Measurements from ENCODE around the gene GPR12.
A peak's percentile ranks its signal among the peaks of the same experiment; 100 is the strongest.

The GPR12 gene

GRCh38 chr13:26722321-26722720, 38.3 kb downstream of the GPR12 start:
- DNase-seq = no peak
- TF ChIP-seq GATA1 (IDR thresholded peaks at IDR 0.05; ENCODE audit: low read depth, low read length) (no peak), POLR2A (IDR thresholded peaks at IDR 0.05; ENCODE audit: low read length) (no peak)

DNA sequence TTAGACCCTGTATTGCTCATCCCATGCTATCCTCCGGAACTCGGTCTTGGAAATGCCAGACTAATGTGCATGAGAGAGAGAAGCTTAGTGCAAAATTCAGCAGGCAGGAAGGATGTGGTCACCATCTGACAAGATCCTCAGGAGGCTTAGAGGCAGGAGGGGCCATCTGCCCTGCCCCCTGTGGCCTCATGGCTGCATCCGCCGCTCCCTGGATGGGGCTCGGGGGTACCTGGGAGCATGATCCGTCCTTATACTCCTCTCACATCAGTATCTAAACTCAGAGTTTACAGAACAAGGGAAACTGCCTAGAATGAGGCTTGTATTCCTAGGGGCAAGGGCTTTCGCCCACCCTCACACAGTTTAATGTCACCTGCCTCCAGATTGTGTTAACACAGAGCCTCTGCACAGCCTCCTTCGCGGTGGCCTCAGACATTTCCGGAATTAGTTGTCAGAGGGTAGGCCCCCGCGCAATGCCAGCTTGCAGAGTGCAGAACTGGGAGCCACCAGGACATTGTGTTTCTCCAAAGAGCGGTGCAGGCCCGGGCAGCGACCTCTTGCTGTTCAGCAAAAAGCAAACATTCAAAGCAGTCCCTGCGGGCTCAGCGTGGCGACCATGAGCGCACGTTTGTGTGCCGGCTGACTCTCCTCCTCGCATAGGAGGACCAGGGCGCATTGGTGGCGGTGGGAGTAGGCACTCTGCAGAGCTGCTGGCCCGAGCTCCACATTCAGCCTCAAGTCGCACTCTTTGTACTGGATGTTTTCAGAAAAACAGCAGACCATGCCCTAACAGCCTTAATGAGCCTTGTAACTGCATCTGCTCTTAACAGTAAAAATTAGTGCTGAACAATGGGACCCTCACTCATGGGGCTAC, 39.1 kb downstream of the GPR12 start:
- DNase-seq = no peak
- TF ChIP-seq GATA1 (IDR thresholded peaks at IDR 0.05; ENCODE audit: low read depth, low read length) (no peak), POLR2A (IDR thresholded peaks at IDR 0.05; ENCODE audit: low read length) (no peak)

DNA sequence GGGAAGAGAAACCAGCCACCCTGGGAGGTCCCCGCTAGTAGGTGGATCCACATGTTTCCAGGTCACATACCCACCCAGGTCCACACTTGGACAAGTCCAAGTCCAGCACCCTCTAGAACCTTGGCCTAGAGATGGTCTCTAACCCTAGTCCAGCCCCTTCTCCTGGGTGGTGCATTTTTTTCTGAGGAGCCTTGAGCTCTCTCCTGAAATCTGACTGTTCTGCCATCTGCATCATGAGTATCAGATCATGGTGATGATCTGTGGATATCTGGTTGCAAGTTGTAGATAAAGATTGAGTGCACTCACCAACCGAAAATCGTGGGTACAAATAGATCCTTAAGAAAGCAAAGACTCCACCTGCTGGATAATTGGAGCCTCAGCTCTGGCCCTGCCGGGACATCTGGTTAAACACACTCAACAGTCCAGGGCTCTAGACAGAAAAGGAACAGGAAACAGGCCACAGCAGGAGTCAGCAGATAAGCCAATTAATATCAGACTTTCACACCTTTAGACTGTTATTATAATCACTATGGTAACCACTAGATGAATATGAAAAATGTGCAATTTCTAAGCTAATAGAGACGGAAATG, 41.1 kb downstream of the GPR12 start:
- TF ChIP-seq GATA1 (IDR thresholded peaks at IDR 0.05; ENCODE audit: low read depth, low read length) (no peak), POLR2A (IDR thresholded peaks at IDR 0.05; ENCODE audit: low read length) (no peak)
- peak in 1 of 2 experiments; percentile 54 for DNase-seq

GRCh38 chr13:26718872-26719271, 41.7 kb downstream of the GPR12 start:
- DNase-seq = no peak
- TF ChIP-seq POLR2A (IDR thresholded peaks at IDR 0.05; ENCODE audit: low read length) (no peak), GATA1 (IDR thresholded peaks at IDR 0.05; ENCODE audit: low read depth, low read length) (no peak)

- TF ChIP-seq POLR2A (IDR thresholded peaks at IDR 0.05; ENCODE audit: low read length) (no peak), GATA1 (IDR thresholded peaks at IDR 0.05; ENCODE audit: low read depth, low read length) (no peak)
- DNase-seq = no peak
These were observed 42.4 kb downstream of the GPR12 start for GRCh38 chr13:26718146-26718545.

DNA sequence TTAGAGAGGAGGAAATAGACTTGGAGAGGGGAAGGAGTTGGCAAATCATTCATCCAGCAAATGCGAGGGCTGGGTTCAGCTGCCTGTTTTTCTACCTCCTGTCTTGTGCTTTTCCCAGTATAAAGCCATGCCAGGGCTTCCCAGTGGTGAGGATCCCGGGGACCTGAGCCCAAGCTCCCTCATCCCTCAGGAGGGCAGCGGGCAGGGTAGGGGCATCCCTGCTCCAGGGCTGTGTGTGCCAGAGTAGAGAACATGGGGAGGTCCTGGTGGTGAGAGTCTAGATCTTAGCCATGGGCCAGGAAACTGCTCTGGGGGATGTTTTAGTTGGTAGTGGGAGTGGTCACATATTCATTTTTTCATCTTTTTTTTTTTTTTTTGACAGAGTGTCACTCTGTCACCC, 43.6 kb downstream of the GPR12 start:
- TF ChIP-seq POLR2A (IDR thresholded peaks at IDR 0.05; ENCODE audit: low read length) (no peak), GATA1 (IDR thresholded peaks at IDR 0.05; ENCODE audit: low read depth, low read length) (no peak)

GRCh38 chr13:26713341-26713740, 47.2 kb downstream of the GPR12 start:
- no peak for TF ChIP-seq GATA1 (IDR thresholded peaks at IDR 0.05; ENCODE audit: low read depth, low read length)
- no peak for TF ChIP-seq POLR2A (IDR thresholded peaks at IDR 0.05; ENCODE audit: low read length)
- DNase-seq = no peak

More for the DNA sequence above, 43.6 kb downstream of the GPR12 start:
- DNase-seq = no peak

GRCh38 chr13:26711211-26711610, 49.4 kb downstream of the GPR12 start:
- TF ChIP-seq POLR2A (IDR thresholded peaks at IDR 0.05; ENCODE audit: low read length) = no peak
- no peak for TF ChIP-seq GATA1 (IDR thresholded peaks at IDR 0.05; ENCODE audit: low read depth, low read length)
- DNase-seq = no peak

DNA sequence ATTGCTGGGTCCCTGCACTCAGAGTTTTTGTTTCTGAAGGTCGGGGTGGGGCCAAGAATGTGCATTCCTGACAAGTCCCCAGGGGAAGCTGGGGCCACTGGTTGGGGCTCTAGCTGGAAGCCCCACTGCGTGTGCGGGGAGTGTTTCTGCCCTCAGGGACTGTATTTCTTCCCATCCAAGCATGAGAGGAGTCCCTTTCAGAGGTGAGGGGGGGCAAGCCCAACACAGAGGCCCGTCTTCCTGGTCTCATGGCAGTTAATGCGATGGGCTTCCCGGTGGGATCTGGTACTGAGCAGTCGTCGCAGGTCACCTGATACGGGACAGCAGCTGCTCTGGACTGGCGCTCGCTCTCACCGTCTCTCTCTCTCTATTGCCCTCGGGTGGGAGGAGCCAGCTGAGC, 50.4 kb downstream of the GPR12 start:
- TF ChIP-seq GATA1 (IDR thresholded peaks at IDR 0.05; ENCODE audit: low read depth, low read length) (no peak), POLR2A (IDR thresholded peaks at IDR 0.05; ENCODE audit: low read length) (no peak)

DNA sequence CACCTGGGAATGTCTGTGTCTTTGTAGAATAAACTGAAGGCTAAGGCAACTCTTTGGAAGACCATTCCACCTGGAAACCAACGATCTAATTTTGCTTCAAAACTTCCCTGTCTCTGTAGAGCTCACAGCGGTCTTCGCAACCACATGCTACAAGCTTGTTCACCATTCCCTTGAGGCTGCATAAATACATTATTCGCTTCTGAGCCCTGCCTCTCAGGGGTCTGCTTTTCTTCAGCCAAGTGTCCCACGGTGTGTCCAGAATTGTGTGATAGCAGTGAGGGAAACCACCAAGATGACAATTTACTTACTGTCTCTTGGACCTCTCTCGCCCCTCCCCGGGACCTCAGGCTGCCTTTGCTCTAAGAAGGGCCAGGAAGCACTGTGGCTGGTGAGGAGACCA, 51.1 kb downstream of the GPR12 start:
- DNase-seq = no peak
- no peak for TF ChIP-seq POLR2A (IDR thresholded peaks at IDR 0.05; ENCODE audit: low read length)
- TF ChIP-seq GATA1 (IDR thresholded peaks at IDR 0.05; ENCODE audit: low read depth, low read length) = no peak

More for the DNA sequence above, 50.4 kb downstream of the GPR12 start:
- DNase-seq = no peak

- no peak for DNase-seq
- TF ChIP-seq GATA1 (IDR thresholded peaks at IDR 0.05; ENCODE audit: low read depth, low read length) (no peak), POLR2A (IDR thresholded peaks at IDR 0.05; ENCODE audit: low read length) (no peak)
These were observed 52.6 kb downstream of the GPR12 start for GRCh38 chr13:26708007-26708297.

DNA sequence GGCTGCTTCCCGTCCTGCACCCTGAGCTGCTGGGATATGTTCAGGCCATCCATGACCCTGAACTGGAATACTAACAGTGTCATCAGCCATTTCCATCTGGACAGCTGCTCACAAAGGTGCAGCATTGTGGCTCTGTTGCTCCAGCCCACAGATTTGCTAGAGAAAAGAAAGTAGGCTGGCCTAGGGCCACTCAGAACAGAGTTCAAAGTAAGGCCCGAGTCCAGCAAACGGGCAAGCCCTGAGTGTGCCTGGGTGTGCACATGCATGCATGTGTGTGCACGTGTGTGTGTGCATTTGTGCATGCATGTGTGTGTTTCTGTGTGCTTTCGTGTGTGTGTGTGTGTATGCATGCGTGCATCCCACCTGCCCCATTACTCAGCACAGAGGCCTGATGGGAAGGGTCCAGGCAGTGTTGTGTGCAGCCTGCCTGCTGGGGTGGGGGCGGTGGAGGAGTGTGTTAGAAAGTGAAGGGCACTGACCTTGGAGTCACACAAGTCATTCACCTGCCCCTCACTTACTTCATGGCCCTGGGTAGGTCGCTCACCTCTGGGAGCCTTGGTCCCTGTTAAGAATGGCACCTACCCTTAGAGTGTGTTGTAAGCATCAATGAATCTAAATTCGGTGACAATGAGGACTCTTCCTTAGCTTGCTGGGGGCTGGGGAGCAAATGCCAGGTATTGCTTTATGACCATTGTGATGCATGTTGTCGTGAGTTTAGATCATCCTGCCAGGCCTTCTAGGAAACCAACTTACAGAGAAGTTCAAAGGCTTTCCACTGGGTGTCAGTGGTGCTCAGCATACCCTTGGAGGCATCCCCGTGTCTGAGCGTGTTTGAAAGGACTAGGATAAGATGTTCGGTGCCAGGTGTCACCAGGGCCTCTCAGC, 53.2 kb downstream of the GPR12 start:
- peak; percentile 56 to 65 for DNase-seq
- TF ChIP-seq GATA1 (IDR thresholded peaks at IDR 0.05; ENCODE audit: low read depth, low read length) (no peak), POLR2A (IDR thresholded peaks at IDR 0.05; ENCODE audit: low read length) (no peak)

DNA sequence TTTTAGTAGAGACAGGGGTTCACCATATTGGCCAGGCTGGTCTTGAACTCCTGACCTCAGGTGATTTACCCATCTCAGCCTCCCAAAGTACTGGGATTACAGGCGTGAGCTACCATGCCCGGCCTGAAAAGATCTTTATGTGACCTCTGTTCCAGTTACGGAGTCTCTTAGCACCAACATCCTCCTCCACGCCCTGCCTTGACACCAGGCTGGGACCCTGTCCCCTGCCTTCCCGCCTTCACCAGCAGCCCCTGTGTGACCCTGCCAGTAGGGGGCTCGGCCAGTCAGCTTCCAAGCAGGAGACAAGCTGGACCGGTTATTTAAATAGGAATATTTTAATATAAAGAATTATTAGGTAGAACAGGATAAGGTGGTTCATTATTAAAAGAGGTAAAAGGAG, 54.2 kb downstream of the GPR12 start:
- DNase-seq = no peak
- TF ChIP-seq GATA1 (IDR thresholded peaks at IDR 0.05; ENCODE audit: low read depth, low read length) (no peak), POLR2A (IDR thresholded peaks at IDR 0.05; ENCODE audit: low read length) (no peak)

- DNase-seq = no peak
- TF ChIP-seq POLR2A (IDR thresholded peaks at IDR 0.05; ENCODE audit: low read length) (no peak), GATA1 (IDR thresholded peaks at IDR 0.05; ENCODE audit: low read depth, low read length) (no peak)
These were observed 55.0 kb downstream of the GPR12 start for GRCh38 chr13:26705536-26705935.

All from erythroblast (primary cell).